MM.1S (cell line): ENCODE results near the gene SPECC1L.

Source experiments
- EZH2 ChIP-seq: fragments of 300-600 bp; sonication (generic); optimal IDR thresholded peaks from 2 replicates; pipeline ENCODE3; 2017; ENCODE audit warnings: low read depth, mild to moderate bottlenecking, antibody characterized with exemption, low read length, mixed read lengths
- EZH2phosphoT487 ChIP-seq: fragments of 300-600 bp; sonication (generic); IDR thresholded peaks from 2 replicates; pipeline ENCODE4 v1.6.1; 2018; ENCODE audit warnings: antibody characterized with exemption, low read length
- TF ChIP-seq, protein P1 (sequence below): fragments of 300-600 bp; sonication (generic); IDR thresholded peaks from 2 replicates; pipeline ENCODE4 v1.5.1; 2016; ENCODE audit warnings: antibody characterized with exemption, low read length, mixed read lengths

DNA sequence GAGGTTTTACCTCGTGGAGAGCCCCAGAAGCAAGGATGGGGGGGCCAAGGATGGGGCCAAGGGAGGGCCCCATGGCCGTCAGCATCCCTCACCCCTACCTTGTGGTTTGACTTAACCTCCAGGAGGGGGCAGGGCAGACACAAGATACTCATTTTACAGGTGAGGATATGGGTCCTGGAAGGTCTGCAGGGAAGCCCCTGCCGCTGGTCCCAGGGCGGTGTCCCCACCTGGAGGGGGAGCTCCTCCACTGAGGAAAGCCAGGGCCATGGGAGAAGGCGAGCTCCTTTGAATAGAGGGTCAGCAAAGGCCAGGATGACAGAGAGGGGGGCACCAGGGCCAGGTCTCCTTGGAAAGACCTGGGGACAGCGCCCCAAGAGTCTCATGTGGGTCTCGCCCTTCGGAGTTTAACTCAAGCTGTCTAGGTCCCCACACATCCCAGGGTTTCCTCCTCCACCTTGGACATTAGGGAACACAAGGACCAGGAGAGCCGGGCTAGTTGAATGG lies 150.8 kb downstream of the SPECC1L start:
- TF ChIP-seq, protein P1, sequence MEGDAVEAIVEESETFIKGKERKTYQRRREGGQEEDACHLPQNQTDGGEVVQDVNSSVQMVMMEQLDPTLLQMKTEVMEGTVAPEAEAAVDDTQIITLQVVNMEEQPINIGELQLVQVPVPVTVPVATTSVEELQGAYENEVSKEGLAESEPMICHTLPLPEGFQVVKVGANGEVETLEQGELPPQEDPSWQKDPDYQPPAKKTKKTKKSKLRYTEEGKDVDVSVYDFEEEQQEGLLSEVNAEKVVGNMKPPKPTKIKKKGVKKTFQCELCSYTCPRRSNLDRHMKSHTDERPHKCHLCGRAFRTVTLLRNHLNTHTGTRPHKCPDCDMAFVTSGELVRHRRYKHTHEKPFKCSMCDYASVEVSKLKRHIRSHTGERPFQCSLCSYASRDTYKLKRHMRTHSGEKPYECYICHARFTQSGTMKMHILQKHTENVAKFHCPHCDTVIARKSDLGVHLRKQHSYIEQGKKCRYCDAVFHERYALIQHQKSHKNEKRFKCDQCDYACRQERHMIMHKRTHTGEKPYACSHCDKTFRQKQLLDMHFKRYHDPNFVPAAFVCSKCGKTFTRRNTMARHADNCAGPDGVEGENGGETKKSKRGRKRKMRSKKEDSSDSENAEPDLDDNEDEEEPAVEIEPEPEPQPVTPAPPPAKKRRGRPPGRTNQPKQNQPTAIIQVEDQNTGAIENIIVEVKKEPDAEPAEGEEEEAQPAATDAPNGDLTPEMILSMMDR = peak; percentile 49
- TF ChIP-seq EZH2 (no peak), EZH2phosphoT487 (no peak)
